Liver (tissue), 9 donors: ENCODE data around the gene MARVELD1. TPM values are rescaled to one million over a fixed set of nuclear protein-coding genes. Genes with fewer than 3 reads are reported as not detected.

ENCODE experiments used
- DNase-seq: peaks from one replicate; pipeline ENCODE4 v3.0.0-alpha.2; 2017; ENCODE audit warnings: low spot score
- H3K27ac ChIP-seq, 2 donors: one replicate each; pipeline ENCODE4 v1.7.0; 2013; ENCODE audit warnings: inconsistent platforms in 2 of 2, low read length in 2 of 2, control low read depth in 1 of 2, low read depth in 1 of 2, mild to moderate bottlenecking in 1 of 2
- H3K27me3 ChIP-seq, 4 donors: one replicate each; pipeline versions ENCODE4 v1.6.1 to v1.7.0; 2013; ENCODE audit warnings: low read length in 3 of 4, inconsistent platforms in 1 of 4, mild to moderate bottlenecking in 1 of 4, moderate library complexity in 1 of 4; ENCODE audit not compliant: control insufficient read depth in 4 of 4, insufficient read depth in 4 of 4
- H3K36me3 ChIP-seq, 4 donors: one replicate each; pipeline versions ENCODE4 v1.6.1 to v1.7.0; 2013; ENCODE audit warnings: low read length in 3 of 4, mild to moderate bottlenecking in 3 of 4, low read depth in 1 of 4, moderate library complexity in 1 of 4; ENCODE audit not compliant: control insufficient read depth in 4 of 4, insufficient read depth in 3 of 4
- H3K4me1 ChIP-seq, 4 donors: one replicate each; pipeline versions ENCODE4 v1.6.1 to v1.7.0; 2013; ENCODE audit warnings: low read length in 3 of 4, mild to moderate bottlenecking in 3 of 4, moderate library complexity in 1 of 4; ENCODE audit not compliant: control insufficient read depth in 4 of 4, insufficient read depth in 4 of 4
- H3K4me3 ChIP-seq, 3 donors: one replicate each; pipeline versions ENCODE4 v1.6.1 to v1.7.0; 2013; ENCODE audit warnings: low read length in 3 of 3, control low read depth in 1 of 3, low read depth in 1 of 3, mild to moderate bottlenecking in 1 of 3
- H3K9ac ChIP-seq, 2 donors: one replicate each; pipeline ENCODE4 v1.7.0; 2013; ENCODE audit warnings: low read length in 2 of 2, mild to moderate bottlenecking in 2 of 2, moderate library complexity in 2 of 2, control low read depth in 1 of 2, low read depth in 1 of 2
- H3K9me3 ChIP-seq, 4 donors: one replicate each; pipeline versions ENCODE4 v1.6.1 to v1.7.0; 2013; ENCODE audit warnings: low read length in 3 of 4; ENCODE audit not compliant: control insufficient read depth in 4 of 4
- EGR1 ChIP-seq, 2 donors: IDR thresholded peaks; 2 replicates each; pipeline ENCODE4 v1.6.1; 2016 to 2018; ENCODE audit warnings: antibody characterized with exemption in 2 of 2, low read depth in 2 of 2
- FOXA1 ChIP-seq: IDR thresholded peaks from 2 replicates; pipeline ENCODE4 v1.6.1; 2016; ENCODE audit warnings: antibody characterized with exemption
- FOXA2 ChIP-seq: IDR thresholded peaks from 2 replicates; pipeline ENCODE4 v1.6.1; 2016; ENCODE audit warnings: antibody characterized with exemption
- GABPA ChIP-seq, 2 donors: IDR thresholded peaks in 1 of 2; conservative IDR thresholded peaks in 1 of 2; 2 replicates each; pipeline ENCODE4 v1.6.1; 2016; ENCODE audit warnings: antibody characterized with exemption in 2 of 2, mild to moderate bottlenecking in 1 of 2, moderate library complexity in 1 of 2
- HNF4A ChIP-seq, 2 donors: conservative IDR thresholded peaks; 2 replicates each; pipeline ENCODE4 v1.6.1; 2016; ENCODE audit warnings: antibody characterized with exemption in 2 of 2, mild to moderate bottlenecking in 2 of 2
- HNF4G ChIP-seq: IDR thresholded peaks from 2 replicates; pipeline ENCODE4 v1.6.1; 2016; ENCODE audit warnings: antibody characterized with exemption
- JUND ChIP-seq, 2 donors: IDR thresholded peaks; 2 replicates each; pipeline ENCODE4 v1.6.1; 2016; ENCODE audit warnings: antibody characterized with exemption in 2 of 2
- NR2F2 ChIP-seq: IDR thresholded peaks from 2 replicates; pipeline ENCODE4 v1.6.1; 2016; ENCODE audit warnings: antibody characterized with exemption
- RAD21 ChIP-seq, 2 donors: IDR thresholded peaks; 2 replicates each; pipeline ENCODE4 v1.6.1; 2016; ENCODE audit warnings: antibody characterized with exemption in 2 of 2, mild to moderate bottlenecking in 2 of 2
- RXRA ChIP-seq, 2 donors: IDR thresholded peaks; 2 replicates each; pipeline ENCODE4 v1.6.1; 2017 to 2018; ENCODE audit warnings: antibody characterized with exemption in 2 of 2, mild to moderate bottlenecking in 1 of 2
- SP1 ChIP-seq: IDR thresholded peaks from 2 replicates; pipeline ENCODE4 v1.6.1; 2018; ENCODE audit warnings: antibody characterized with exemption, mild to moderate bottlenecking
- TAF1 ChIP-seq: conservative IDR thresholded peaks from 2 replicates; pipeline ENCODE4 v1.6.1; 2016; ENCODE audit warnings: antibody characterized with exemption, mild to moderate bottlenecking
- YY1 ChIP-seq: IDR thresholded peaks from 2 replicates; pipeline ENCODE4 v1.6.1; 2016; ENCODE audit warnings: antibody characterized with exemption, mild to moderate bottlenecking
- WGBS: extraction: QIAGEN DNeasy Blood & Tissue Kit; methylation state at CpG from one replicate; pipeline ENCODE4 v1.1.7; 2013; 5-methylcytosine and 5-hydroxymethylcytosine counted together
- polyA plus RNA-seq, 2 donors: library from polyadenylated mRNA; stranded (reverse) in 1 of 2; unstranded in 1 of 2; fragments of 200-250 nt in 1 of 2; fragments of >200 nt in 1 of 2; fragmentation: Nextera tagmentation in 1 of 2; extraction: Ambion mirVana in 1 of 2; gene quantifications; one replicate each; pipeline versions ENCODE4 v1.2.1 to v1.2.3, GENCODE V29; 2013 to 2015
- total RNA-seq, 2 donors: library from RNA; depleted of rRNA; stranded (reverse); fragments of >200 nt; gene quantifications; one replicate each; pipeline ENCODE4 v1.2.3, GENCODE V29; 2014
- TF ChIP-seq, protein P1 (sequence below): IDR thresholded peaks from 2 replicates; pipeline ENCODE4 v1.6.1; 2016; ENCODE audit warnings: antibody characterized with exemption
- TF ChIP-seq, protein P2 (sequence below): IDR thresholded peaks from 2 replicates; pipeline ENCODE4 v1.6.1; 2016; ENCODE audit warnings: antibody characterized with exemption
- TF ChIP-seq, protein P3 (sequence below): IDR thresholded peaks from 2 replicates; pipeline ENCODE4 v1.6.1; 2016; ENCODE audit warnings: antibody characterized with exemption, mild to moderate bottlenecking
- TF ChIP-seq, protein P4 (sequence below): IDR thresholded peaks from 2 replicates; pipeline ENCODE4 v1.6.1; 2016; ENCODE audit warnings: antibody characterized with exemption
- TF ChIP-seq, protein P5 (sequence below): fragments of 150-350 bp; IDR thresholded peaks from 2 replicates; pipeline ENCODE4 v1.5.1; 2017; ENCODE audit warnings: improper control_type of control experiment, low read depth, low read length; ENCODE audit not compliant: missing input control
- donor health status: healthy.
- donor health status: healthy.
- donor health status: healthy.
- donor health status: healthy.
- donor health status: healthy.

The MARVELD1 gene
- total and polyA plus RNA-seq, 4 donors: 0.72 to 3.3 (median 2.8) TPM

DNA sequence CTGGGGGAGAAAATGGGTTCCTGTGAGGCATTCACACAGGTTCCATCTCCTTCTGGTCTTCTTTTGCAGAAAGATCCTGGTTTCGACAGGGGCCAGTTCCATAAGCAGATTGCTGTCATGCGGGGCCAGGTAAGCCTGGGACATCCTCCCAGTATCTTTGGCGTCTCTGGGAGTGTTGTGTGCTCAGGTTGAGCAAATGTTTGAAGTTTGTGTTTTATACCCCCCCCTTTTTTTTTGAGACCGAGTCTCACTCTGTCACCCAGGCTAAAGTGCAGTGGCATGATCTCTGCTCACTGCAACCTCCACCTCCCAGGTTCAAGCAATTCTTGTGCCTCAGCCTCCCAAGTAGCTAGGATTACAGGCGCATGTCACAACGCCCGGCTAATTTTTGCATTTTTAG, 46.5 kb upstream of the MARVELD1 start:
- H3K9me3 ChIP-seq: no peaks in the 10 kb centered on the region
- TF ChIP-seq FOXA1 (no peak), RXRA (IDR thresholded peaks at IDR 0.05) (peak; percentile 30 to 56), SP1 (peak; percentile 24), HNF4A (conservative IDR thresholded peaks at IDR 0.05) (peak; percentile 75 to 85)
- TF ChIP-seq, protein P1, sequence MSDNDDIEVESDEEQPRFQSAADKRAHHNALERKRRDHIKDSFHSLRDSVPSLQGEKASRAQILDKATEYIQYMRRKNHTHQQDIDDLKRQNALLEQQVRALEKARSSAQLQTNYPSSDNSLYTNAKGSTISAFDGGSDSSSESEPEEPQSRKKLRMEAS: no peak
- WGBS: 58% methylated on average over 7 of the region's 7 CpGs
- H3K4me1 ChIP-seq: peaks cover 0 to 21% (median 11%) of the 10 kb centered on the region in 4 donors
- H3K9ac ChIP-seq: no peak overlapping the region
- no peak overlapping the region for H3K27ac ChIP-seq
- no peaks in the 10 kb centered on the region for H3K27me3 ChIP-seq
- DNase-seq: no peak
- H3K36me3 ChIP-seq: peaks cover 2 to 6% (median 5%) of the 10 kb centered on the region in 4 donors
- H3K4me3 ChIP-seq: no peak overlapping the region

DNA sequence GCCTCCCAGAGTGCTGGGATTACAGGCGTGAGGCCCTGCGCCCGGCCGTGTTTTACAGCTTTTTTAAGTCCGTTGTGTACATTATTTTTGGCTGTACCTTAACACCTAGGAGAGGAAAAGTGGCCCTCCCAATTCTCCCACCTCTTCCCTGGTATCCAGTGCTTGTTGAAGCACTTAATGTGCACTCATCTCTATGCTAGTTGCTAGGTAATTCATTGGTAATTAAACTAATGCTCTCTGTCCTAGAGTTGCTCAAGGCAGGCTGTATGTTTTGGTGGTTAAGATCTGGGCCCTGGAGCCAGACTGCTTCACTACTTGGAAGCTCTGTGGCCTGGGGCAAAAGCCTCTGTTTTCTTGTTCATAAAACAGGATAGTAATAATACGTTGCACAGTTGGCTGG, 46.1 kb upstream of the MARVELD1 start:
- TF ChIP-seq, protein P2, sequence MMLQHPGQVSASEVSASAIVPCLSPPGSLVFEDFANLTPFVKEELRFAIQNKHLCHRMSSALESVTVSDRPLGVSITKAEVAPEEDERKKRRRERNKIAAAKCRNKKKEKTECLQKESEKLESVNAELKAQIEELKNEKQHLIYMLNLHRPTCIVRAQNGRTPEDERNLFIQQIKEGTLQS: no peak
- TF ChIP-seq FOXA1 (no peak), JUND (IDR thresholded peaks at IDR 0.05) (no peak), SP1 (no peak), YY1 (no peak), RAD21 (IDR thresholded peaks at IDR 0.05) (no peak), FOXA2 (no peak), GABPA (IDR thresholded peaks at IDR 0.05 in 1 of 2, conservative IDR thresholded peaks at IDR 0.05 in 1 of 2) (no peak), TAF1 (no peak), NR2F2 (no peak), HNF4A (conservative IDR thresholded peaks at IDR 0.05) (no peak), RXRA (IDR thresholded peaks at IDR 0.05) (no peak), HNF4G (no peak), EGR1 (IDR thresholded peaks at IDR 0.05; ENCODE audit: low read depth in 2 of 2) (no peak)
- TF ChIP-seq, protein P3, sequence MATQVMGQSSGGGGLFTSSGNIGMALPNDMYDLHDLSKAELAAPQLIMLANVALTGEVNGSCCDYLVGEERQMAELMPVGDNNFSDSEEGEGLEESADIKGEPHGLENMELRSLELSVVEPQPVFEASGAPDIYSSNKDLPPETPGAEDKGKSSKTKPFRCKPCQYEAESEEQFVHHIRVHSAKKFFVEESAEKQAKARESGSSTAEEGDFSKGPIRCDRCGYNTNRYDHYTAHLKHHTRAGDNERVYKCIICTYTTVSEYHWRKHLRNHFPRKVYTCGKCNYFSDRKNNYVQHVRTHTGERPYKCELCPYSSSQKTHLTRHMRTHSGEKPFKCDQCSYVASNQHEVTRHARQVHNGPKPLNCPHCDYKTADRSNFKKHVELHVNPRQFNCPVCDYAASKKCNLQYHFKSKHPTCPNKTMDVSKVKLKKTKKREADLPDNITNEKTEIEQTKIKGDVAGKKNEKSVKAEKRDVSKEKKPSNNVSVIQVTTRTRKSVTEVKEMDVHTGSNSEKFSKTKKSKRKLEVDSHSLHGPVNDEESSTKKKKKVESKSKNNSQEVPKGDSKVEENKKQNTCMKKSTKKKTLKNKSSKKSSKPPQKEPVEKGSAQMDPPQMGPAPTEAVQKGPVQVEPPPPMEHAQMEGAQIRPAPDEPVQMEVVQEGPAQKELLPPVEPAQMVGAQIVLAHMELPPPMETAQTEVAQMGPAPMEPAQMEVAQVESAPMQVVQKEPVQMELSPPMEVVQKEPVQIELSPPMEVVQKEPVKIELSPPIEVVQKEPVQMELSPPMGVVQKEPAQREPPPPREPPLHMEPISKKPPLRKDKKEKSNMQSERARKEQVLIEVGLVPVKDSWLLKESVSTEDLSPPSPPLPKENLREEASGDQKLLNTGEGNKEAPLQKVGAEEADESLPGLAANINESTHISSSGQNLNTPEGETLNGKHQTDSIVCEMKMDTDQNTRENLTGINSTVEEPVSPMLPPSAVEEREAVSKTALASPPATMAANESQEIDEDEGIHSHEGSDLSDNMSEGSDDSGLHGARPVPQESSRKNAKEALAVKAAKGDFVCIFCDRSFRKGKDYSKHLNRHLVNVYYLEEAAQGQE: no peak
- TF ChIP-seq, protein P4, sequence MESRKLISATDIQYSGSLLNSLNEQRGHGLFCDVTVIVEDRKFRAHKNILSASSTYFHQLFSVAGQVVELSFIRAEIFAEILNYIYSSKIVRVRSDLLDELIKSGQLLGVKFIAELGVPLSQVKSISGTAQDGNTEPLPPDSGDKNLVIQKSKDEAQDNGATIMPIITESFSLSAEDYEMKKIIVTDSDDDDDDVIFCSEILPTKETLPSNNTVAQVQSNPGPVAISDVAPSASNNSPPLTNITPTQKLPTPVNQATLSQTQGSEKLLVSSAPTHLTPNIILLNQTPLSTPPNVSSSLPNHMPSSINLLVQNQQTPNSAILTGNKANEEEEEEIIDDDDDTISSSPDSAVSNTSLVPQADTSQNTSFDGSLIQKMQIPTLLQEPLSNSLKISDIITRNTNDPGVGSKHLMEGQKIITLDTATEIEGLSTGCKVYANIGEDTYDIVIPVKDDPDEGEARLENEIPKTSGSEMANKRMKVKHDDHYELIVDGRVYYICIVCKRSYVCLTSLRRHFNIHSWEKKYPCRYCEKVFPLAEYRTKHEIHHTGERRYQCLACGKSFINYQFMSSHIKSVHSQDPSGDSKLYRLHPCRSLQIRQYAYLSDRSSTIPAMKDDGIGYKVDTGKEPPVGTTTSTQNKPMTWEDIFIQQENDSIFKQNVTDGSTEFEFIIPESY: no peak
- TF ChIP-seq, protein P5, sequence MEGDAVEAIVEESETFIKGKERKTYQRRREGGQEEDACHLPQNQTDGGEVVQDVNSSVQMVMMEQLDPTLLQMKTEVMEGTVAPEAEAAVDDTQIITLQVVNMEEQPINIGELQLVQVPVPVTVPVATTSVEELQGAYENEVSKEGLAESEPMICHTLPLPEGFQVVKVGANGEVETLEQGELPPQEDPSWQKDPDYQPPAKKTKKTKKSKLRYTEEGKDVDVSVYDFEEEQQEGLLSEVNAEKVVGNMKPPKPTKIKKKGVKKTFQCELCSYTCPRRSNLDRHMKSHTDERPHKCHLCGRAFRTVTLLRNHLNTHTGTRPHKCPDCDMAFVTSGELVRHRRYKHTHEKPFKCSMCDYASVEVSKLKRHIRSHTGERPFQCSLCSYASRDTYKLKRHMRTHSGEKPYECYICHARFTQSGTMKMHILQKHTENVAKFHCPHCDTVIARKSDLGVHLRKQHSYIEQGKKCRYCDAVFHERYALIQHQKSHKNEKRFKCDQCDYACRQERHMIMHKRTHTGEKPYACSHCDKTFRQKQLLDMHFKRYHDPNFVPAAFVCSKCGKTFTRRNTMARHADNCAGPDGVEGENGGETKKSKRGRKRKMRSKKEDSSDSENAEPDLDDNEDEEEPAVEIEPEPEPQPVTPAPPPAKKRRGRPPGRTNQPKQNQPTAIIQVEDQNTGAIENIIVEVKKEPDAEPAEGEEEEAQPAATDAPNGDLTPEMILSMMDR: no peak
- TF ChIP-seq, protein P1: no peak
- Histone ChIP-seq H3K27me3 (no peaks in the 10 kb centered on the region), H3K9me3 (no peaks in the 10 kb centered on the region), H3K27ac (no peak overlapping the region), H3K36me3 (peaks cover 2 to 6% (median 5%) of the 10 kb centered on the region in 4 donors), H3K9ac (no peak overlapping the region), H3K4me3 (no peak overlapping the region), H3K4me1 (peaks cover 0 to 21% (median 11%) of the 10 kb centered on the region in 4 donors)
- WGBS: 86% methylated on average over 6 of the region's 6 CpGs
- DNase-seq: no peak
